Smooth muscle cell (in vitro differentiated cells): Measurements from ENCODE around the gene RNPS1. TPM values are rescaled to one million over a fixed set of nuclear protein-coding genes. Genes with fewer than 3 reads are reported as not detected.

Source experiments
- DNase-seq: peaks from one replicate; lab custom pipeline; 2025; ENCODE audit not compliant: unreplicated experiment; lab: John Stamatoyannopoulos, UW
- H2AFZ ChIP-seq: fragments of 200-600 bp; sonication (generic); 2 replicates; pipeline ENCODE4 v1.6.0; 2016; ENCODE audit warnings: antibody characterized with exemption, low read depth, mild to moderate bottlenecking
- H3F3A ChIP-seq: fragments of 200-600 bp; sonication (generic); 2 replicates; pipeline ENCODE4 v1.6.0; 2017; ENCODE audit warnings: antibody characterized with exemption, low read depth
- H3K27ac ChIP-seq: fragments of 200-600 bp; sonication (generic); 2 replicates; pipeline ENCODE4 v1.5.1; 2016; ENCODE audit warnings: low read depth, mild to moderate bottlenecking
- H3K27me3 ChIP-seq: fragments of 200-600 bp; sonication (generic); 2 replicates; pipeline ENCODE4 v1.6.1; 2016; ENCODE audit warnings: low read depth, mild to moderate bottlenecking
- H3K36me3 ChIP-seq: fragments of 200-600 bp; sonication (generic); 2 replicates; pipeline ENCODE4 v1.5.1; 2016; ENCODE audit warnings: low read depth
- H3K4me1 ChIP-seq: fragments of 200-600 bp; sonication (generic); 2 replicates; pipeline ENCODE4 v1.5.1; 2016; ENCODE audit warnings: low read depth
- H3K4me2 ChIP-seq: fragments of 200-600 bp; sonication (generic); 2 replicates; pipeline ENCODE4 v1.6.0; 2016; ENCODE audit warnings: mild to moderate bottlenecking
- H3K4me3 ChIP-seq: fragments of 200-600 bp; sonication (generic); 2 replicates; pipeline ENCODE4 v1.5.1; 2016; ENCODE audit warnings: mild to moderate bottlenecking
- H3K79me2 ChIP-seq: fragments of 200-600 bp; sonication (generic); 2 replicates; pipeline ENCODE4 v1.6.0; 2016; ENCODE audit warnings: low read depth, mild to moderate bottlenecking
- H3K9ac ChIP-seq: fragments of 200-600 bp; sonication (generic); 2 replicates; pipeline ENCODE4 v1.6.0; 2016; ENCODE audit warnings: low read depth
- H3K9me3 ChIP-seq: fragments of 200-600 bp; sonication (generic); replicated peaks from 2 replicates; pipeline ENCODE4 v1.5.1; 2016; ENCODE audit warnings: low read depth
- H4K20me1 ChIP-seq: fragments of 200-600 bp; sonication (generic); 2 replicates; pipeline ENCODE4 v1.6.0; 2016; ENCODE audit warnings: low read depth
- whole genome bisulfite sequencing: methylation state at CpG from one replicate; pipeline ENCODE4 v1.1.7; 2016; ENCODE audit warnings: low lambda C conversion rate; 5-methylcytosine and 5-hydroxymethylcytosine counted together
- polyA plus RNA-seq: library from polyadenylated mRNA; unstranded; fragments of >200 nt; fragmentation: Nextera tagmentation; extraction: Ambion mirVana; gene quantifications from 2 replicates; pipeline ENCODE4 v1.2.1, GENCODE V29; 2016
- total RNA-seq: library from RNA; depleted of rRNA; stranded (reverse); fragments of >200 nt; gene quantifications from 2 replicates; pipeline ENCODE4 v1.2.3, GENCODE V29; 2014
- TF ChIP-seq, protein P1 (sequence below): fragments of 200-600 bp; sonication (generic); IDR thresholded peaks from 2 replicates; pipeline ENCODE4 v1.5.1; 2017; ENCODE audit warnings: borderline replicate concordance, mild to moderate bottlenecking, antibody characterized with exemption; ENCODE audit not compliant: insufficient read depth, poor library complexity, severe bottlenecking

Gene RNPS1, protein sequence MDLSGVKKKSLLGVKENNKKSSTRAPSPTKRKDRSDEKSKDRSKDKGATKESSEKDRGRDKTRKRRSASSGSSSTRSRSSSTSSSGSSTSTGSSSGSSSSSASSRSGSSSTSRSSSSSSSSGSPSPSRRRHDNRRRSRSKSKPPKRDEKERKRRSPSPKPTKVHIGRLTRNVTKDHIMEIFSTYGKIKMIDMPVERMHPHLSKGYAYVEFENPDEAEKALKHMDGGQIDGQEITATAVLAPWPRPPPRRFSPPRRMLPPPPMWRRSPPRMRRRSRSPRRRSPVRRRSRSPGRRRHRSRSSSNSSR
- 82.9 and 87.9 TPM in 2 replicates for total RNA-seq
- polyA plus RNA-seq: 192 and 206 TPM in 2 replicates

DNA sequence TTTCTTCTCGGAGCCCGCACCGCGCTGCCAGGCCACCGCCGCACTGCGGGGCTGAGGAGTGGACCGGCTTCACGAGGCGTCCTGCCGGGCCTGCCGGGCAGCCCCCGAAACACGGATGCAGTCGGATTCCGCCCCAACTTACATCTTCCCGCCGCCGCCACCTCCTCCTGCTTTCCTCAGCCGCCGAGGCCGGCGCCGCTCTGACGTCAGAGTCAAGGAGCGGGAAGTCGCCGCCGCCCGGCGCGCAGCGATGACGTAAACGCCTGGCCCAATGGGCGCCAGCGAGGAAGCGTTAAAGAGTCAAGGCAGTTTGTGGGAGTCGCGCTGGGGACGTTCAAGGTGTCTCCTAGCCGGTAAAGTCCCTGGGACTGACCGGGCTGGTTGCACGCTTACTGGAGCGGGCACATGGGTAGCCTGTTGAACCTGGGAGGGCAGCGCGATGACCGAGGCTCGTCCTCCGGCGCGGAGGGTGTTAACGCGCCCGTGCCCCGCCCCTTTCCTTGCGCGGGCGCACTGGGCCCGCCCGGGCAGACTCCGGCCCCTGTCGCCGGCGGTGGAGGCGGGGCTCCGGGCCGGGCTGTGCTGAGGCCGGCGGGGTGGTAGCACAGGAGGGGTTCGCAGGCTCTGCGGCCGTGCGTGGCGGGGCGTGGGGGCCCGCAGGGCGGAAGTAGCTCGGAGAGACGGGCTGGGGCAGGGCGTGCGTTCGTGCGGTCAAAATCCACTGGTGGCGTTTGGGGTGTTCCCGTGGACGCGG lies at the start of gene RNPS1:
Gene RNPS1 (minus strand): TSS at position 214 of the 754 bp plus-strand sequence. CDS start 3,483 bp downstream, outside the sequence.
- TF ChIP-seq, protein P1, sequence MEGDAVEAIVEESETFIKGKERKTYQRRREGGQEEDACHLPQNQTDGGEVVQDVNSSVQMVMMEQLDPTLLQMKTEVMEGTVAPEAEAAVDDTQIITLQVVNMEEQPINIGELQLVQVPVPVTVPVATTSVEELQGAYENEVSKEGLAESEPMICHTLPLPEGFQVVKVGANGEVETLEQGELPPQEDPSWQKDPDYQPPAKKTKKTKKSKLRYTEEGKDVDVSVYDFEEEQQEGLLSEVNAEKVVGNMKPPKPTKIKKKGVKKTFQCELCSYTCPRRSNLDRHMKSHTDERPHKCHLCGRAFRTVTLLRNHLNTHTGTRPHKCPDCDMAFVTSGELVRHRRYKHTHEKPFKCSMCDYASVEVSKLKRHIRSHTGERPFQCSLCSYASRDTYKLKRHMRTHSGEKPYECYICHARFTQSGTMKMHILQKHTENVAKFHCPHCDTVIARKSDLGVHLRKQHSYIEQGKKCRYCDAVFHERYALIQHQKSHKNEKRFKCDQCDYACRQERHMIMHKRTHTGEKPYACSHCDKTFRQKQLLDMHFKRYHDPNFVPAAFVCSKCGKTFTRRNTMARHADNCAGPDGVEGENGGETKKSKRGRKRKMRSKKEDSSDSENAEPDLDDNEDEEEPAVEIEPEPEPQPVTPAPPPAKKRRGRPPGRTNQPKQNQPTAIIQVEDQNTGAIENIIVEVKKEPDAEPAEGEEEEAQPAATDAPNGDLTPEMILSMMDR: no peak
- H3K9ac ChIP-seq: peak within 1 kb of the TSS; percentile 97
- no peaks in the 10 kb centered on the region for H3K27me3 ChIP-seq
- DNase-seq: peak; percentile 97
- peak within 1 kb of the TSS; percentile 93 for H3K27ac ChIP-seq
- H3K79me2 ChIP-seq: peaks cover 66% of the 10 kb centered on the region
- H3K4me1 ChIP-seq: peaks cover 10% of the 10 kb centered on the region
- H3F3A ChIP-seq: peaks cover 4% of the 10 kb centered on the region
- H2AFZ ChIP-seq: peak within 1 kb of the TSS; percentile 94
- H3K36me3 ChIP-seq: no peaks in the 10 kb centered on the region
- peak within 1 kb of the TSS; percentile 73 for H3K4me3 ChIP-seq
- under 1% methylated on average over 57 of the region's 88 CpGs for WGBS
- H3K4me2 ChIP-seq: peak within 1 kb of the TSS; percentile 90
- no peaks in the 10 kb centered on the region for H3K9me3 ChIP-seq
- H4K20me1 ChIP-seq: peaks cover 64% of the 10 kb centered on the region

DNA sequence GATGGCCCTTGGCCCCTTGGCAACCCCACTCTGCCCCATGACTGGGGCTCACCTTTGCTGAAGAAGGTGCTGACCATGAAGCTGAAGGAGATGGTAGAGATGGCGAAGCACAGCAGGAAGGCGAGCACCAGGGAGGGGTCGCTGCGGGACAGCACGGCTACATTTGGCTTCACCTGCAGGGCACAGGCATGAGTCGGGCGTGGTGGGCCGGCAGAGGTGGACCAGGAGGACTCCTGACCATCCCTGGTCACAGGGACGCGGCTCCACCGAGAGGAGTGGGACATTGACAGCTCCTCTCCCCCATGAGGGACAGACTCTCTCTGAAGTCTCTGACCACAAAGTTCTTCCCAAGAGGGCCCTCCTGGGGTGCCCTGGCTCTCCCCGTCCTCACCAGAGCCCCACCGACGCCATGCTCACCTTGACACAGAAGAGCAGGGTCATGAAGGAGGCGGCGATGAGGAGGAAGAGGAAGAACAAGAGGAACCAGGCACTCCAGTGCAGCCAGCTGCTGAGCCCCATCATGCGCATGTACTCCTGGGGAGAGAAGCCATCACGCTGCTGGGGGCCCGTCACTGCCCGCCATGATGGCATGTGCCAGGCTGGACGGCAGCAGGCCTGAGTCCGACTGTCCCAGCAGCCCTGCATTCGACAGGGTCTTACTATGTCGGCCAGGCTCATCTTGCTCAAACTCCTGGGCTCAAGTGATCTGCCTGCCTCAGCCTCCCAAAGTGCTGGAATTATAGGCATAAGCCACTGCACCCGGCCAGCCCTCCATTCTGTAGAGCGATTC lies 49.5 kb upstream of the RNPS1 start:
- H3K9me3 ChIP-seq: no peaks in the 10 kb centered on the region
- no peaks in the 10 kb centered on the region for H3K4me1 ChIP-seq
- no peak overlapping the region for H3K4me3 ChIP-seq

DNA sequence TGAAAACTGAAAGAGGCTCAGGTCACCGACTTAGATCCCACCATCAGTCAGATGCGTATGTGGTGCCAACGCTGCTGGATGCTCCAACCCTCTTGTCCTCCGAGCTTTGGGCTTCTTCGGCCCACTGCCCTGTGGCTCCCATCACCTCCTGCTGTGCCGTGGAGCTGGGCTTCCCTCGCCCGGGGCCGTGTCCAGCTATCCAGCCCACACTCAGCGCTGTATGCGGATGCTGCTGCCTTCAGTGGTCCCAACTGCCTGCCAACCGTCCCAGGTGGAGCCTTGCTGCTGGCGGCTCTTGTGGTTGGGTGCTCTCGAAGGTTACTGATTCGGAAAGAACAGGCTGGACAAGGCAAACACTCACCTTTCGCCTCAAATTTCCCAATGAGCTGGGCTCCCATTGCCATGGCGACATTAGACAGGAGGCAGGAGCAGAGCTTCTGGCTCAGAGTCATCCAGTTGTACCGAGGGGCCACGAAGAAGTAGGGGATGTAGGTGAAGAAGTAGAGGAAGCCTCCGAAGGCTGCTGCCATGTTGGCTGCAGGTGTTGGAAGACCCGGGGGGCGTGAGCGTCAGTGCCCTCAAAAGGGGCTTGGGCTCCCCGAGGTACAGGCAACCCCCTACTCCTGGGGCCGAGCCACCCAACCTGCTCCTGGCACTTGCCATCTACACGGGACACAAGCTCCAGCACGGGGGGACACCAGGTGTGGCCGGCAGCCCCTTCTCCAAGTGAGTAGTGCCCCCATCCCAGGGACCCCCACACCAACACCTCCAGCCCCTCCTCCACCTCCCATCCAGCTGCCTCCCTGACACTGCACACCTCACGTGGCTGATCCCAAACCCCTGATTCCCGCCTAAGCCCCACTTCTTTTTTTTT lies 40.4 kb upstream of the RNPS1 start:
- H4K20me1 ChIP-seq: no peaks in the 10 kb centered on the region
- WGBS: 92% methylated on average over 30 of the region's 30 CpGs
- no peak overlapping the region for H3K4me2 ChIP-seq
- H3K36me3 ChIP-seq: no peaks in the 10 kb centered on the region
- TF ChIP-seq, protein P1: no peak
- no peak for DNase-seq
- no peak overlapping the region for H3K27ac ChIP-seq
- H3K4me1 ChIP-seq: no peaks in the 10 kb centered on the region
- no peak overlapping the region for H3K9ac ChIP-seq
- no peaks in the 10 kb centered on the region for H3K9me3 ChIP-seq
- H3F3A ChIP-seq: no peaks in the 10 kb centered on the region
- no peak overlapping the region for H3K4me3 ChIP-seq
- H3K27me3 ChIP-seq: no peaks in the 10 kb centered on the region
- no peaks in the 10 kb centered on the region for H3K79me2 ChIP-seq
- H2AFZ ChIP-seq: no peak overlapping the region

More for the DNA sequence above, 49.5 kb upstream of the RNPS1 start:
- TF ChIP-seq, protein P1: no peak
- H3K27ac ChIP-seq: no peak overlapping the region
- H3K79me2 ChIP-seq: no peaks in the 10 kb centered on the region
- H3K36me3 ChIP-seq: no peaks in the 10 kb centered on the region
- no peak for DNase-seq
- WGBS: 93% methylated on average over 24 of the region's 26 CpGs
- no peaks in the 10 kb centered on the region for H3K27me3 ChIP-seq
- no peaks in the 10 kb centered on the region for H3F3A ChIP-seq
- no peak overlapping the region for H3K9ac ChIP-seq
- H2AFZ ChIP-seq: no peak overlapping the region
- H3K4me2 ChIP-seq: no peak overlapping the region
- no peaks in the 10 kb centered on the region for H4K20me1 ChIP-seq
